Stimulated activated CD4-positive, alpha-beta T cell treated with anti-CD3 and anti-CD28 coated beads, Interleukin-15, amount 100 ng/mL, for 1 hour (primary cell): ENCODE measurements around the gene SHTN1.

Experiments
- DNase-seq, 2 donors: peaks; one replicate each; pipeline ENCODE4 v3.0.0-alpha.2; 2020; ENCODE audit warnings: low read depth in 1 of 2, low spot score in 1 of 2

Gene SHTN1

DNA sequence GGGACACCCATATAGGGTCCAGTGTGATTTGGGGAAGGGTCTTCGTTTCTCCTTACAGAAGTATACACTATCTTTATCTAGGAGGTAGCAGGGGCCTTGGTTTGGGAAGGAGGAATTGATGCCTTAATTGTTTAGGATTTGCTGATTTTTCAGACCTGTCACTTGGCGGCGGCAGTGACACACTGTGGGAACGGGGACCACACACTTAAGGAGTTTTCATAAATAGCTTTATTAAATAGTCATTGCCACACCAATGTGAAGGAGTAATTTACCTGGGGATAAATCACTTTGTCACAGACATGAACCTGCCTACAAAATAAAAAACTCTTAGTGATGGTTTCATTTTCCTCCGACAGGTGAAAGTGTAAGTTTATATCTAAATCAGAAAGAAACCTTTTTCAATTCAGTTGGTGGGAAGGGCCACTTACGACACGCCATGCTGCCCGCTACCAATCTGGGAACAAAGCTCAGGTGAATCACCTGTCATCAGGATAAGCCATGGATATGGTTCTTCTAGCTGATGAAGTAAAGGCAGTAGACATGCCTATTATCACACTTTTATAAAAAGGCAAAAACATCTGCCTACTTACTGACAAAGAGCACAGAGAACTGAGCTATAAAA lies 168.0 kb downstream of the SHTN1 start:
- DNase-seq = no peak

DNA sequence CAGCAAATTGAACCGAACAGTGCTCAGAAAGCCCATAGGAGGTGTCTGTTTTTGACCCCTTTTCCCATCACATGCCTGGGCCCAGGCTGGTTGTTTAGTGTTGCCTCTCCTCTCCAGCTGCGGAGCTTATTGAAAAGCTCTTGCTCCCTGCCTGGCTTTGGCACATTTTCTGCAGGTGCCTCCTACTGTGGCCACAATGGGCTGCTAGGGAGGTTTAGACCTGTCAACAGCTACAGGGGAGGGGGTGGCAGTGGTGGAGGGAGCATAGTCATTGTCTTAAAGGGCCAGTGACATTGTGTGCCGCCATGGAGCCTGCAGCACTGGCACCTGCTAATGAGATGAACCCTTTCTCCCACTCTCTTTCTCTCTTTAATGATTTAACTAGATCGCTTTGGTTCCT lies 168.9 kb downstream of the SHTN1 start:
- DNase-seq = no peak

GRCh38 chr10:116835658-116836057 lies 169.3 kb downstream of the SHTN1 start:
- DNase-seq = no peak

- no peak for DNase-seq
These were observed 170.7 kb downstream of the SHTN1 start for GRCh38 chr10:116833986-116834985.

GRCh38 chr10:116831790-116832189 lies 173.2 kb downstream of the SHTN1 start:
- DNase-seq = no peak
